Activated CD4-positive, alpha-beta T cell treated with anti-CD3 and anti-CD28 coated beads, Interleukin-2, Interleukin-6, amounts not matched to agents 100 ng/mL and 50 ng/mL, durations not matched to agents 16 hours and 8 hours (primary cell): ENCODE results near the gene PECR.

Source experiments
- DNase-seq: peaks from one replicate; pipeline ENCODE4 v3.0.0-alpha.2; 2020

PECR gene

GRCh38 chr2:216081487-216082116 is at the start of gene PECR, which contains the start of gene TMEM169:
Gene PECR, minus strand, starts transcription at chr2:216081809. Its CDS starts 68 bp downstream, at chr2:216081741.
Gene TMEM169, plus strand, starts transcription at chr2:216081919. Its CDS starts 14,045 bp downstream, at chr2:216095964.
- peak; percentile 83 for DNase-seq

DNA sequence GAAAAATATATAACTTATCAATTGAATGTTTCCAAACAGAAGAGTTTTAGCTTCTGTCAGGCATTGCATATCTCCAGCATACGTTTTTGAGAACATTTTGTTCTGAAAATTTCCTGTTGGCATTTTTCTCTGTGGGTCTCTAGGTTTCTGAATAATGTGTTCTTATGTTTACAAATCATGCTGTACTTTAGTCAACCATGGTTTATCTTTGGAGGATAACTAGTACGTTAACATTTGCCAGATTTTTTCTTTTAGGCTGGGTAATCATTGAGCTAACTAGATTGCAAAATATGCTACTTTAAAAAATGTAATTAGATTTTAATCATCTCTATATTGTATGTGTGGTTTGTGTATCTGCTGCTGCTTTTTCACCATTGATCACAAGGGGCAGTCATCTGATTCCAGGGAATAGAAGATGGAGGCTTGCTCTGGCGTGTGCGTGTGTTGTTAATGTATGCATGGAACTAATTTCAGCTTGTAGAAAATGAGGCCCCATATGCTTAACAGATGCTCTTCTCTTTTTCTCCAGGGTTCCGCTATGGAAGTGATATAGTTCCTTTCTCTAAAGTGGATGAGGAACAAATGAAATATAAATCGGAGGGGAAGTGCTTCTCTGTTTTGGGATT is 48.9 kb upstream of the PECR start:
- no peak for DNase-seq

GRCh38 chr2:216126943-216127342 is 45.3 kb upstream of the PECR start:
- DNase-seq = no peak

GRCh38 chr2:216121255-216121654 is 39.6 kb upstream of the PECR start:
- DNase-seq = no peak

GRCh38 chr2:216119986-216120385 is 38.4 kb upstream of the PECR start:
- peak; percentile 62 for DNase-seq

DNA sequence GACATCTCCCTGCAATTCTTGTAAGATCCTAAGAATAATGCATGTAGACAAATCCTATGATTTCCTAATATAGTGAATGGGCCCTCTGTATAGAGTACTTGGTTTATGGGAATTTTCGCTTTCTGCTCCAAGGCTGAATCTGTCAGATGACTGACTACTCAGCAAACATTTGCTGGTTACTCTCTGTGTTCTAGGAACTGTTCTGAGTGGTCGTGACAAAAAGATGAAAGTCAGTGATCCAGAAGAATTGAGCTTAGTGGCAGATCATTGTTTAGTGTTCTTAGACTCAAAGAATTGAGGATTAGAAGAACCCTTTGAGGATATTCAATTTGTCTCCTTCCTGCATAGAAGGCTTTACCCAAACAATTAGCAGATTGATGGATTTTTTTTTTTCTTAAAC is 37.5 kb upstream of the PECR start:
- no peak for DNase-seq

DNA sequence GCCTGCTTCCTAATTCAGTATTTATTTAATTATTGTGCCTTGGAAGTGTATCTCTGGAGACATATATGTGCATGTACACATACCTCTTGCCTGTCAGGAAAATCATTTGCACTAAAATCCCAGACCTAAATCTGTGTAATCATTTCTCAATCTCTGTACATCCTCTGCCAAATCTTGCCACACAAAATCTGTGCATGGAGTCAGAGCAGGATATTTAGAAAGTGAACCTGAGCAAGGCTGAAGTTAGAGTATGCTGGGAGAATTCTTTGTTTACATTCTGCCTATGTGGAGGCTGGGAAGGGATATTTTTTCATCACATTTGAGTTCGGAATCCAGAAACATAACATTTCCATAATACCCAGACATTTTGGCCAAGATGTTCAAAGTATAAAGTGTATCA is 36.9 kb upstream of the PECR start:
- DNase-seq = no peak

GRCh38 chr2:216117561-216118340 is 36.1 kb upstream of the PECR start:
- no peak for DNase-seq

GRCh38 chr2:216116418-216116817 is 34.8 kb upstream of the PECR start:
- DNase-seq = no peak

GRCh38 chr2:216114714-216115531 is 33.3 kb upstream of the PECR start:
- DNase-seq = peak; percentile 98

- DNase-seq = no peak
Observed at GRCh38 chr2:216114382-216114713, 32.7 kb upstream of the PECR start.

GRCh38 chr2:216113572-216113971 is 32.0 kb upstream of the PECR start:
- peak; percentile 41 for DNase-seq

DNA sequence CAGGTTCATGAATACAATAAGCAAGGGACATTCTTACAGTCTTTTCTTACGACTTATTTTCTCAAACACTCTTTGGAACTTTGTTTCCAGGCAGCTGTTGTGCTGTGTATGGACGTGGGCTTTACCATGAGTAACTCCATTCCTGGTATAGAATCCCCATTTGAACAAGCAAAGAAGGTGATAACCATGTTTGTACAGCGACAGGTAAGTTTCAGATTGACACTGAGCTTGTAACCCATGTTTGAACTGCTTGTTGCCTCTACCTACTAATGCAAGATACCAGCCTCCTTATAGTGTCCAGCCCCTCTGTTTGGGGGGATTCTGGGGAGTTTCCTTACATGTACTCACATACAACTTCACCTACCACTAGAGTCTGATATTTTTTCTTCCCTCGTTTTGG is 31.3 kb upstream of the PECR start:
- no peak for DNase-seq

DNA sequence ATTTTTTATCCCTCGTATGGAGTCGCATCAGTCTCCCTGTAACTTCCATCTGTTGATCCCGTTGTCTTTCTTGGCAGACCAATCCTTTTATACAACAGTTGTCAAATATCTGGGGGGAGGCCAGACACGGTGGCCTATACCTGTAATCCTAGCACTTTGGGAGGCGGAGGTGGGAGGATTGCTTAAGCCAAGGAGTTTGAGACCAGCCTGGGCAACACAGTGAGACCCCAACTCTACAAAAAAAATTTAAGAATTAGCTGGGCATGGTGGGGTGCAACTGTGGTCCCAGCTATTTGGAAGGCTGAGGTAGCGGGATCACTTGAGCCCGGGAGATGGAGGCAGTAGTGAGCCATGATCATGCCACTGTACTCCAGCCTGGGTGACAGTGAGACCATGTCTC is 29.5 kb upstream of the PECR start:
- no peak for DNase-seq

- DNase-seq = no peak
Observed at GRCh38 chr2:216110620-216111019, 29.0 kb upstream of the PECR start.

GRCh38 chr2:216109962-216110614 is 28.5 kb upstream of the PECR start:
- DNase-seq = peak; percentile 34

DNA sequence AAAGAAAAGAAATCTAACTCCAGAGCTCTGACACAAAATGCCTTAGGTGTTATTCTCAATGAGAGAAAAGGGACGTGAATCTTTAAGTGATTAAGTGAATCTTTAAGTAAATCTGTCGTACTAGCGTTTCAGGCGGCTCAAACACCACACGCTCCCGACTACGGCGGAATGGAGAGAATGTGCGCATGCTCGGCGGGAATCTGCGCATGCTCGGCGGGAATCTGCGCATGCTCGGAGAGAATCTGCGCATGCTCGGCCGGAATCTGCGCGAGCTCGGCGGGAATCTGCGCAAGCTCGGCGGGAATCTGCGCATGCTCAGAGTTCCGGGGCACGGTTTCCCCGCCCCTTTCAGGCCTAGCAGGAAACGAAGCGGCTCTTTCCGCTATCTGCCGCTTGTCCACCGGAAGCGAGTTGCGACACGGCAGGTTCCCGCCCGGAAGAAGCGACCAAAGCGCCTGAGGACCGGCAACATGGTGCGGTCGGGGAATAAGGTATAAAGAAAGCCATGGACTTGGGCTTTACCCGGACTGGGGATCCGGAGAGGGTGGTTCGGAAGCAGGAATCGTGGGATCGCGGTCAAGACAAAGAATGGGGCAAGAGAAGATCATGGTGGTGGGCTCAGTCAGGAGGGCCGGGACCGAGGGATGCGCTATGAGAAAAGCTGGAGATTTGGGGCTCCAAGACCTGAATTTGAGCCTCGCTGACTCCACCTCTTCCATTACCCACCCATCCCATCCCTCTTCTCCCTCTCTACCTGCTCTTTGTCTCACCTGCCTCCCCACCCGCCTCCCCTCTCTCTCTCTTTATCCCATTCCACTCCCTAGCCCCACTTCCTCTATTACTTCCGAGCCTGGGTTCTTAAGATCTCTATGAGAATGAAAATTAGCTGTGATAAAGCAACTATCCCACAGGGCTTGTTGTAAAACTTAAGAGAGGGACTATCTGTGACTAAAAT is 27.6 kb upstream of the PECR start, which contains the start of gene XRCC5:
TSS of gene XRCC5 (plus strand) at position 382 of the 955 bp plus-strand sequence. CDS start at position 471, 89 bp downstream.
- DNase-seq = peak; percentile 98

- no peak for DNase-seq
Observed at GRCh38 chr2:216108310-216108966, 26.8 kb upstream of the PECR start.

GRCh38 chr2:216107760-216108159 is 26.2 kb upstream of the PECR start:
- no peak for DNase-seq

DNA sequence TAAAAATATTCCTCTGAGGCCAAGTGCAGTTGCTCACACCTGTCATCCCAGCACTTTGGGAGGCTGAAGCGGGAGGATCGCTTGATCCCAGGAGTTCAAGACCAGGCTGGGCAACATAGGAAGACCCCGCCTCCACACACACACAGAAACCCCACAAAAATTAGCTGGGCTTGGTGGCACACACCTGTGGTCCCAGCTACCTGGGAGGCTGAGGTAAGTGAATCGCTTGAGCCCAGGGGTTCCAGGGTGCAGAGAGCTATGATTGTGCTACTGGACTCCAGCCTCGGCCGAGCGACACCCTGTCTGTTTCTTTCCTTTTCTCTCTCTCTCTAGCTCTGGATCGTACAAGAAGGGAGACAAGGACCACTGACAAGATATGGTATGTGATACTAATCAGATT is 25.7 kb upstream of the PECR start:
- no peak for DNase-seq

GRCh38 chr2:216104691-216105090 is 23.1 kb upstream of the PECR start:
- DNase-seq = no peak
